DND-41 (cell line): Measurements from ENCODE around the gene PSD.

Source experiments
- ATAC-seq: fragments of 200-7000 bp; cut with Tn5 transposase; 3 replicates; pipeline ENCODE4 v1.9.1; 2021; ENCODE audit warnings: low read depth; ENCODE audit not compliant: insufficient read depth
- DNase-seq: peaks from one replicate; pipeline ENCODE4 v3.0.0-alpha.2; 2020
- H2AFZ ChIP-seq: 2 replicates; pipeline ENCODE4 v1.6.0; 2012; ENCODE audit warnings: low read depth, low read length
- H3K27ac ChIP-seq: 2 replicates; pipeline ENCODE4 v1.5.1; 2012; ENCODE audit warnings: low read length, inconsistent platforms
- H3K27me3 ChIP-seq: fragments of 200-600 bp; sonication (generic); 2 replicates; pipeline ENCODE4 v1.6.0; 2012; ENCODE audit warnings: low read length, mild to moderate bottlenecking, inconsistent platforms; ENCODE audit not compliant: insufficient read depth, poor library complexity
- H3K36me3 ChIP-seq: 2 replicates; pipeline ENCODE4 v1.5.1; 2012; ENCODE audit warnings: low read length, inconsistent platforms; ENCODE audit not compliant: insufficient read depth
- H3K4me1 ChIP-seq: 2 replicates; pipeline ENCODE4 v1.5.1; 2012; ENCODE audit warnings: mild to moderate bottlenecking, low read length; ENCODE audit not compliant: insufficient read depth
- H3K4me2 ChIP-seq: 2 replicates; pipeline ENCODE4 v1.6.0; 2012; ENCODE audit warnings: mild to moderate bottlenecking, moderate library complexity, low read length, inconsistent platforms; ENCODE audit not compliant: insufficient read depth
- H3K4me3 ChIP-seq, 2 experiments: fragments of 200-600 bp in 1 of 2; shearing (Covaris generic) in 1 of 2; 2 replicates each; pipeline ENCODE4 v1.5.1; 2012 to 2016; ENCODE audit warnings: inconsistent platforms in 2 of 2, low read length in 2 of 2, mild to moderate bottlenecking in 2 of 2, low read depth in 1 of 2, moderate library complexity in 1 of 2
- H3K79me2 ChIP-seq: 2 replicates; pipeline ENCODE4 v1.6.0; 2012; ENCODE audit warnings: low read length, inconsistent platforms; ENCODE audit not compliant: insufficient read depth
- H3K9ac ChIP-seq: 2 replicates; pipeline ENCODE4 v1.6.0; 2012; ENCODE audit warnings: low read depth, mild to moderate bottlenecking, inconsistent platforms, low read length, moderate library complexity
- H3K9me3 ChIP-seq: 2 replicates; pipeline ENCODE4 v1.5.1; 2012; ENCODE audit warnings: low read length, moderate library complexity, mild to moderate bottlenecking, inconsistent platforms; ENCODE audit not compliant: insufficient read depth, severe bottlenecking
- H4K20me1 ChIP-seq: 2 replicates; pipeline ENCODE4 v1.6.0; 2012; ENCODE audit warnings: low read length; ENCODE audit not compliant: insufficient read depth
- EZH2 ChIP-seq: IDR thresholded peaks from 3 replicates; pipeline ENCODE4 v1.6.1; 2012; ENCODE audit warnings: borderline replicate concordance, low read depth, mild to moderate bottlenecking, moderate library complexity, low read length, inconsistent platforms; ENCODE audit not compliant: severe bottlenecking
- TF ChIP-seq, protein P1 (sequence below): IDR thresholded peaks from 2 replicates; pipeline ENCODE4 v1.5.1; 2012; ENCODE audit warnings: borderline replicate concordance, low read length, moderate library complexity, mild to moderate bottlenecking; ENCODE audit not compliant: poor library complexity, severe bottlenecking; ENCODE audit errors: extremely low read depth

PSD gene

DNA sequence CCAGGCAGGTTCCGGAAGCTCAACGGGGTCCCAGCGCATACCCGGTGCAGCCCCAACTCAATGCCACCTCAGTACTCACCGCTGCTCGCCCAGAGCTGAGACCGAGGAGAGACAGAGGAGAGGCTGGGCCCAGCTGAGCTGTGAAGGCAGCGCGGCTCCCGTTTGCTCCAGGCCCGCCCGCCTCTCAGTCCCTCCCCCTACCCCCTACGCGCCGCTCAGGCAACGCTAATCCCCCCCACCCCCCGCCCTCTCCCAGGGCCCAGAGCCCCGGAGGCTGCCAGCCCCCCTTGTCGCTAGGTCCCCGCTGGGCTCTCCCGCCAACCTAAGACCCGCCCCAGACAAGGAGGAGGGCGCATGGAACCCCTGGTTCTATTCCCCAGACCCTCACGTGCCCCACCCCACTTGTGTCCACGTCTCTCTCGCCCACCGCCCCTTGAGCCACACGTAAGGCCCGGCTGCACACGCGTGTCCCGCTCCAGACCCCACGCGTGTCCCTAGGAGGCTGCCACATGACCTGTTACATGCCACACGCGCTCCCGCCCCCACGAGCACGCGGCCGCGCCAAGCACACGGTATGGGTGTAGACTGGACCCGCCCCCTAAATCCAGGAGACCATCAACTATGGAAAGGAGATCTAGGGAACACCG lies at the start of gene PSD:
TSS of gene PSD (minus strand) at position 164 of the 647 bp plus-strand sequence. CDS start 1,747 bp downstream, outside the sequence.
- no peaks in the 10 kb centered on the region for H3K27me3 ChIP-seq
- peaks cover 16% of the 10 kb centered on the region for H4K20me1 ChIP-seq
- H3K27ac ChIP-seq, result no peak within 1 kb of the TSS
- H3K4me2 ChIP-seq, result peak within 1 kb of the TSS; percentile 100
- H3K4me1 ChIP-seq, result peaks cover 38% of the 10 kb centered on the region
- peaks cover 14% of the 10 kb centered on the region for H3K36me3 ChIP-seq
- peak within 1 kb of the TSS; percentile 73 to 95; a peak in 3 of 4 replicates for H3K4me3 ChIP-seq
- ATAC-seq (no peak), DNase-seq (peak; percentile 29)
- H3K9ac ChIP-seq, result peak within 1 kb of the TSS; percentile 75
- H2AFZ ChIP-seq, result peak within 1 kb of the TSS; percentile 97
- H3K9me3 ChIP-seq, result no peaks in the 10 kb centered on the region
- peaks cover 10% of the 10 kb centered on the region for H3K79me2 ChIP-seq
- TF ChIP-seq, protein P1, sequence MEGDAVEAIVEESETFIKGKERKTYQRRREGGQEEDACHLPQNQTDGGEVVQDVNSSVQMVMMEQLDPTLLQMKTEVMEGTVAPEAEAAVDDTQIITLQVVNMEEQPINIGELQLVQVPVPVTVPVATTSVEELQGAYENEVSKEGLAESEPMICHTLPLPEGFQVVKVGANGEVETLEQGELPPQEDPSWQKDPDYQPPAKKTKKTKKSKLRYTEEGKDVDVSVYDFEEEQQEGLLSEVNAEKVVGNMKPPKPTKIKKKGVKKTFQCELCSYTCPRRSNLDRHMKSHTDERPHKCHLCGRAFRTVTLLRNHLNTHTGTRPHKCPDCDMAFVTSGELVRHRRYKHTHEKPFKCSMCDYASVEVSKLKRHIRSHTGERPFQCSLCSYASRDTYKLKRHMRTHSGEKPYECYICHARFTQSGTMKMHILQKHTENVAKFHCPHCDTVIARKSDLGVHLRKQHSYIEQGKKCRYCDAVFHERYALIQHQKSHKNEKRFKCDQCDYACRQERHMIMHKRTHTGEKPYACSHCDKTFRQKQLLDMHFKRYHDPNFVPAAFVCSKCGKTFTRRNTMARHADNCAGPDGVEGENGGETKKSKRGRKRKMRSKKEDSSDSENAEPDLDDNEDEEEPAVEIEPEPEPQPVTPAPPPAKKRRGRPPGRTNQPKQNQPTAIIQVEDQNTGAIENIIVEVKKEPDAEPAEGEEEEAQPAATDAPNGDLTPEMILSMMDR, result no peak
- TF ChIP-seq EZH2, result no peak

DNA sequence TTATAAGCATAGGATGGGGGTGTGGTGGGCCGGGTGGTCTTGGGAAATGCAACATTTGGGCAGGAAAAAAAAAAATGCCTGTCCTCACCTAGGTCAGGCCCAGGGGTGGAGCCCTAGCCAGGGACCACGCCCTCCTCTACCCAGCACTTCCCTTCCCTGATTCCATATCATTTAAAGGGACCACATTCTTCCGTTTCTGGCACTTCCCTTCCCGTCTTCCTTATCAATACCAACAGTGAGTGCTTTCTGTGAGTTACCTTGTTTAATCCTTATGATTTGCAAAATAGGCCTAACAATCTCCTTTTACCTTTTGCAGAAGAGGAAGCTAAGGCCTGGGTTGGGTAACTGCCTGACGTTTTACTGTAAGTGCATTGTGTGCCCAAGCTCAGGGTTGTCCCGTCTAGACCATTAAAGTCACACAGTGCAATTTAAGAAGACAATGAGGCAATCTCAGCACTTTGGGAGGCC lies 49.4 kb upstream of the PSD start:
- no peaks in the 10 kb centered on the region for H3K4me1 ChIP-seq
- no peaks in the 10 kb centered on the region for H3K79me2 ChIP-seq
- H3K9ac ChIP-seq, result no peak overlapping the region
- H3K27me3 ChIP-seq, result no peaks in the 10 kb centered on the region
- TF ChIP-seq EZH2, result no peak
- TF ChIP-seq, protein P1, result no peak
- ATAC-seq (no peak), DNase-seq (no peak)
- H4K20me1 ChIP-seq, result peaks cover 5% of the 10 kb centered on the region; the same call in 1 of the 2 replicates
- no peak overlapping the region for H2AFZ ChIP-seq
- H3K9me3 ChIP-seq, result no peaks in the 10 kb centered on the region
- H3K27ac ChIP-seq, result no peak overlapping the region
- no peak overlapping the region for H3K4me3 ChIP-seq
- peaks cover 4% of the 10 kb centered on the region; the same call in 1 of the 2 replicates for H3K36me3 ChIP-seq
- H3K4me2 ChIP-seq, result no peak overlapping the region

GRCh38 chr10:102467318-102467717 lies 48.7 kb upstream of the PSD start:
- Histone ChIP-seq H3K4me2 (no peak overlapping the region), H3K27ac (no peak overlapping the region), H2AFZ (no peak overlapping the region), H3K4me3 (no peak overlapping the region), H3K4me1 (peaks cover 6% of the 10 kb centered on the region), H3K27me3 (no peaks in the 10 kb centered on the region), H3K9ac (no peak overlapping the region), H4K20me1 (peaks cover 5% of the 10 kb centered on the region; the same call in 1 of the 2 replicates), H3K36me3 (peaks cover 4% of the 10 kb centered on the region; the same call in 1 of the 2 replicates), H3K79me2 (no peaks in the 10 kb centered on the region), H3K9me3 (no peaks in the 10 kb centered on the region)
- no peak for DNase-seq
- no peak for ATAC-seq
- TF ChIP-seq EZH2, result no peak
- TF ChIP-seq, protein P1, result no peak
